NCI-H526 (cell line): ENCODE data around the gene RAB3GAP2.
A peak's percentile ranks its signal among the peaks of the same experiment; 100 is the strongest.
"Not testable (repeated sequence)": the region's sequence is repeated elsewhere in the genome, so short reads cannot be mapped to it uniquely, and the experiment has no call there.

Source experiments
- DNase-seq, 2 experiments: peaks; one replicate each; lab custom pipeline; 2025; lab: John Stamatoyannopoulos, UW

The RAB3GAP2 gene

DNA sequence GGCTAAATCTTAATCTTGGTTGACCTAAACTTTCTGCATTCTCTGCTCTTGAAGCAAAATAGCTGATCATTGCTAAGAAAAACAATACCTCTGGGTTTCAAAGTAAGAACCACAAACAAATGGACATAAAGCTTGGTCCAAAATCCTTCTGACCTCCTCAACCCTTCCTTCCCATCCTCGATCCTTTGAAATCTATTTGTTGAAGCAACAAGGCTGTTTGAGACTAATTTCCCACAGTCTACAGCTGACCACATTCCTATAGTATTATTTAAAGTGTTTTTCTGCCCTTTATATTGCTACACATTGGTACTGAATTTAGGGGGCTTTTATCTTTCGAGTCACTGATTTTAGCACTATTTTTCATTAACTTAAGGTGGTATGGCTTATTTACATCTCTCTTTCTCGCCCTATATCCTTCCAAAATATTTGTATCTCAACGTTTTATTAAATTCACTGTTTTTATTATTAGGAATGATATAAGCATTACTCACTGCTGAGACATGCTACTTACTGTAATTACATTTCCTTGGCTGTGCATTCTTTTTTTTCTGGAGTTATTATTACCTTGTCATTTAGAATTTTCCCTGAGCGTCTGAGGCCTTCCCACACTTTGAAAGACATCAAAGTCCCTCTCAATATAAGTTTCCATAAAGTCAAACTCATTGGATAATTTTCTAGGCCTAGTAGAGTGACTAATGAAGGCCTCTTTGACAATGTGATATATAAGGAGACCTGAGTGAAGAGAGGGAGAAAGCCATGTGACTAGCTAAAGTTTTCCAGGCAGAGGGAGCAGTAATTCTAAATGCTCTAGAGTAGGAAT is 73.9 kb downstream of the RAB3GAP2 start:
- DNase-seq = no peak

DNA sequence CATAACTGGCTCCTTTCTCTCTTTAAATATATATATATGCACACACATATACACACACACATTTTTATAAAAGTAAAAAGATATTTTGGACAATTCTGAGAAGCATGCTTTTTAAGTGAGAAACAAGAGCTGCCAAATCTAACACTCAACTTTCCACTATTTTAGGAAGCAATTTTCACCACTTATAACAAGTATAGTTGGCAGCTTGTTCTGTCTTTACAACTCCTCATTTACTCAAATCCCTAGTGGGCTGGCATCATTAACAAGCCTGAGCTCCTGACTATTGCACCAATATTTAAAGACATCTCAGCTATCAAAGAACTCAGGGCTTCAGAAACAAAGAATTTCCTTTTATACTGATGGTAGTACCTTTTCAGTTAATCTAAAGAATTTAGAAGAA is 76.6 kb downstream of the RAB3GAP2 start:
- no peak for DNase-seq

DNA sequence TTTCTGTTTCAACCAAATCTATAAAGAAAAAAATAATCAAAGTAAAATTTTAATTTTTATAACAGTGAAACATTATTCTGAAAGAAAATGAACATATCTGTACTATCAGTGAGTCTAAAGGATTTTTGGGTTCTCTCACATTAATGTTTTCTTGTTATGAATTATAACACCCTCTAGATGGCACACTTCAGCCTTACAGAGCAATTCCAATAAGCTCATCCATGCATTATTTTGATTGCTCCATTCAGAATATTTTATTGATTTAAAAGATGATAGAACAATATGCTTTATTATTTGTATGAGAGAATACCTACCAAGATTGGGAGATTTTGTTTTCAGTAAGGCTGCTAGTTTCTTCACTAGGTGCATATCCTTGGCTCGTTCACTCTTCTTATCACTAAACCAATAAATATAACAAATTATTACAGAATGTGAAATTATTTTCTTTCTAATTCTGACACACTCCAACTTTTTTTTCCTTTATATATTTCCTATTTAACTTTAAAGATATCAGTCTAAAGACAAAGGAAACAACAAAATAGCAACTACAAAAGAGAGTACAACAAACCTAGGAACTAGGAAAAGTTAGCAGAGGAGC is 82.4 kb downstream of the RAB3GAP2 start:
- DNase-seq = peak in 1 of 2 experiments; percentile 26

DNA sequence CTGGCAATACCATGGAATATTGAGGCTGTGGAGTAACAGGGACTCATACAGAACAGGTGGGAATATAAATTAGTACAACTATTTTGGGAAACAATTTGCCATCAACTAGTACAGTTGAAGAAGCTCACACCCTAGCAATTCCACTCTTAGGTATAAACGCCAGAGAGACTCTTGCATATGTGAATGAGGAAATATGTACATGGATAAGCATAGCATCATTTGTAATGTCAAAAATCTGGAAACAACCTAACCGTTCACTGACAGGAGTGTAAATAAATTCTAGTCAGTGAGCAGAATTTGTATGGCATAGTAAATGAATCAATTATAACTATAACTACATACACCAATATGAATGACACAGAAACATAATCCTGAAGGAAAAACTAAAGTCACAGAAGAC is 83.7 kb downstream of the RAB3GAP2 start:
- no peak for DNase-seq

DNA sequence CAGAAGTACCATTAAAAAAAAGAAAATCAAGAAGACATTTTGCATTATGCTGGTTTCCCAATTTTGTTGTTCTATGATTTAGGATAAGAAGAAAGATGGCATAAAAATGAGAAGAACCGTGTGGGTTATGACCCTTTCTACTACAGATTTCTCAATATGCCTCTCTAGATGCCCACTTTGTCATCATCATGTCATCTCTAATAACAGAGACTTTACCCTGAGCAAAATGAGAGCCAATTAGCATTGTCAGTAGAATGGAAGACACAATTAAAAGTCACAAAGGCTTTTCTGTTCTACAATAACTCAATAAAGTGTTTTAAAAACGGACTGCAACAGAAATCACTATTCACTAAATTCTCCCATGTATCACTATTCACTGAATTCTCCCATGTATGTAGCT is 85.5 kb downstream of the RAB3GAP2 start:
- no peak for DNase-seq

DNA sequence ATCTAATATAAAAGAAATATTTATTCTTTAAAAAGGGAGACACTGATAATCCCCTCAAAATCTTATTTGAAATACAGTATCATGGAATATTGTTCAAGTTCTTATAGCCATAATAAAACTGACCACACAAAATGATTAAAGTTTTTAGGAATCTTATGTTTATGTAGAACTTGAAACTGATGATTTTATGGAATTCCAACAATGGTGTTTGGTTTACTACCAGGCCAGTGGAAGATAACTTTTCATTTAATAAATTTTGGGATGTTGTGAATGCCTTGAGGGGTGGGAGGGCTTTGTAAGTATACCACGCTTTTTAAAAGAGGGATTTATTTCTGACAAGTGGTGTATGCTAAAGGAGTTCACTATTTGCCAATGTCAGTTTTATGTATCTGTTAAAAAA is 87.7 kb downstream of the RAB3GAP2 start:
- DNase-seq = no peak

DNA sequence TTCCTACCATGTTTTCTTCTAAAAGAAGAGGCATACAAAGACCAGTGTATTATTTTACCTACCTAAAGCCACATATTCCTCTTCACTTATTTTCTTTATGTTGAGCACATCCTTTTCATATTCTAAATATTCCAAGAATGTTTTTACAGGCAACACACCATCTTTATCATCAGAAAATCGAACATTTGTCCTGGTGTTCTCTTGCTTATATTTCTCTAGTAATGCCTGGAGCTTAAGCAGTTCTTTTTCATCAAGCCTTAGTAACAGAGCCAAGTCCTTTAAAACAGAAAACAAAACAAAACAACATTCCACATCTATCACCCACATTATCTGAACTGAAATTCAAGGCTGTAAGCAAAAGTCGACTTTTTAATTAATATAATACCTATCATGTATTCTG is 89.6 kb downstream of the RAB3GAP2 start:
- DNase-seq = no peak

DNA sequence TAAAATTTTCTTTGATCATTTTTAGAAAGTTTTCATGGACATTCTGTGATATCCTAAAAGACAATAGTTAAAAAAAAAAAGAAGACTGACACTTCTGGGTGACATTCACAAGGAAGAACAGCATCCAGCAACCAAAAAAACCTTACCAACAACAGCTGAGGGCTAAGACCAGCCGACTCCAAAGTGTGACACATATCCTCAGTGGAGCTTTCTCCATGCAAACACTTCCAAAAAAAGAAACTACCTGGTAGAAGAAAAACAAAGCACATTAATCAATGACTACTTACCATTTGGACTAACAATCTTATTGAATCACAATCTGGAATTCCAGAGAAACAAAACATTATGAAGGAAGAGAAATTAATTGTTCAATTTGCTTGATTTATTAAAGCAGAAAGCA is 90.1 kb downstream of the RAB3GAP2 start:
- DNase-seq = no peak

DNA sequence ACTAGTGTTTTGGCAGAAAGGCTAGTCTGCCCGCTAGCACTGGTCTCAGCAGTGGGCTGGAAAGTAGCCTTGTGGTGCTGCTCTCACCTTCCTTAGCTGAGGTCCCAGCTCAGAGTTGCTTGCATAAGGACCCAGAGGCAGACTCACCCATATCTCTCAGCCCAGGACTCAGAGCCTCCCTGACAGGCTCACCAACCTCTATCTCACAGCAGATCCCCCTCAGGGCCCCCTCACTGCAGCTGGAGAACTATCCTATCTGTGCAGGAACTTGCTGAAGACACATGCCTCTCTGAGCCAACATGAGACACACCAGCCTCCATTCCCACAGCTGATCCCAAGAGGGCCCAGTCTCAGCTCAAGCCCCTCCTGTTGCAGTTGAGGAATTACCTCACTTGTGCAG is 95.7 kb downstream of the RAB3GAP2 start:
- no peak for DNase-seq

DNA sequence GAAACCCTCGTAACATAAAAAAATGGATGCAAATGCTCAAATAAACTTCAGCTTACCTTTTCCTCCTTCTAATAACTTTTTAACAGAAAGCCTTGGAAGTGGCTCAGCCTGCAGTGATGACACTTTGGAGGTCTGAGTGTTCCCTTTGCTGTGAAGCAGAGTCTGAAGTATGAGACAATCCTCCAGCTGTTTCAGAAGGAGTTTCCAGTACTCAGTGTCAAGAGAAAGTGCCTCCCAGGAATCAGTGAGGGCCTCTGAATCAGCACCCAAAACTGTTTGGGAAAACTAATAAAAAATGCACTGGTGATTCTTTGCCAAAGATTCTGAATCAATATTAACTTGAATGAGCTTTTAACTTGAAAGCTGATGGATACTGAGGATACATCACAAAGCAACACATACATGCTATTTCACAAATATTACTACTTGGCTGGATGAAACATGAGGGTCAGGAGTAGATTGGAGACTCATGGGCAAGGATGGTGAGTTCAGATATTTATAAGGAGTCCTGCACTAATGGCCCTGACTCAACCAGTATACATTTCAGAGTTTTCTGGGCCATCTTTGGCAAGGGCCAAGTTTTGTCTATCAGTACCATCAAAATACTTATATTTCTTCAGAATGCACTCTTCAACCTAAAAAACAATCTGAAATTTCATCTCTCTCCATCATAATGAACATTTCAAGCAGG is 101.3 kb downstream of the RAB3GAP2 start:
- no peak for DNase-seq

DNA sequence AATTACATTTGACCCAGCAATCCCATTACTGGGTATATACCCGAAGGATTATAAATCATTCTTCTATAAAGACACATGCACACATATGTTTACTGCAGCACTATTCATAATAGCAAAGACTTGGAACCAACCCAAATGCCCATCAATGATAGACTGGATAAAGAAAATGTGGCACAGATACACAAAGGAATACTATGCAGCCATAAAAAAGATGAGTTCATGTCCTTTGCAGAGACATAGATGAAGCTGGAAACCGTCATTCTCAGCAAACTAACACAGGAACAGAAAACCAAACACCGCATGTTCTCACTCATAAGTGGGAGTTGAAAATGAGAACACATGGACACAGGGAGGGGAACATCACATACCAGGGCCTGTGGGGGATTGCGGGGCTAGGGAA is 102.4 kb downstream of the RAB3GAP2 start:
- not testable (repeated sequence) for DNase-seq

DNA sequence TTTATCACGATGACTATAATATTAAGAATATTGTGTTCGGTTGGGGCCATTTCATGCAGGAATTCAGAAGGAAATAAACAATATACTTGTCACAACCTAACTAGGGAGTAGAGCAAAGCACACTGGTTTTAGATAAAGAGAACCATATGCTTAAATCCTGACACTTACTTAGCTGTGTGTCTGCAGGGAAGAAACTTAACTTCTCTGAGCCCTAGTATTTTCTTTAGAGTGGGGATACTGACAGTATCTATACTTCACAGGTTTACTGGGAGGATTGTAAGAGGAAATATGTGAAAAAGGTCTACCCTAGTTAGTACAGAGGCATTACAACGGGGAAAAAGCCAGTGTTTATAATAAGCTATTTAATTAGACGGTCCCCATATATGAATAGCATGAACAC is 105.4 kb downstream of the RAB3GAP2 start:
- no peak for DNase-seq

DNA sequence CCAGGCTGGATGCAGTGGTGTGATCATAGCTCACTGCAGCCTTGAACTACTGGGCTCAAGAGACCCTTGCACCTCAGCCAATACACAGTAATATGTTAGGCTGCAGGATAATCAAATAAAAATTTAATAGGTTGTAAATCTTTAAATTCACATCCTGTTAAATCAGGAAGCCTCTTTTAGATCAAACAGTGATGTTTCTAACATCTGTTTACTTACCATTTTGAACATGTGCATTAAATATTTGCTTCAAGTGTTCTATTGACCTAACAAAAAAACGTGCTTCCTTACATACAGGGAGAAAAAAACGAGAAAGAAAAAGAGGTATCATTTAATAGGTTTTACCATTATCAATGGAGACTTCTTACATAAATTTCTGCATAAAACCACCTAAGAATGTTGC is 107.7 kb downstream of the RAB3GAP2 start:
- DNase-seq = no peak

DNA sequence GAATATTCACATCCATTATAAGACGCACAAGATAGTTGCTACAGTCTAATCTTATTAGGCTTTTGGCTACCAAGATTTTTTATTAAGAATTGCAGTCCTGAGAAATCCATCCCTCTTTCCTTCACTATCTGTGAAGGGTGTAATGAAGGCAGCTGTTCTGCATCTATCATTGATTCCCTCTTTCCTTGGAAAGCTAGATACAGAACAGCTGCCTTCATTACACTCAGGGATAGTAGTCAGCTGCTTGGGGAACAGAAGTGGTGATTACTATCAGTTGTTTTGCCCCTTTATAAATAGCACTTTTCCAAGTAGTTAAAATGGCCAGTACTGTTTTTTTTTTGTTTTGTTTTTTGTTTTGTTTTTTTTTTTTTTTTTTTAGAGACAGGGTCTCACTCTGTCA is 108.1 kb downstream of the RAB3GAP2 start:
- DNase-seq = no peak

DNA sequence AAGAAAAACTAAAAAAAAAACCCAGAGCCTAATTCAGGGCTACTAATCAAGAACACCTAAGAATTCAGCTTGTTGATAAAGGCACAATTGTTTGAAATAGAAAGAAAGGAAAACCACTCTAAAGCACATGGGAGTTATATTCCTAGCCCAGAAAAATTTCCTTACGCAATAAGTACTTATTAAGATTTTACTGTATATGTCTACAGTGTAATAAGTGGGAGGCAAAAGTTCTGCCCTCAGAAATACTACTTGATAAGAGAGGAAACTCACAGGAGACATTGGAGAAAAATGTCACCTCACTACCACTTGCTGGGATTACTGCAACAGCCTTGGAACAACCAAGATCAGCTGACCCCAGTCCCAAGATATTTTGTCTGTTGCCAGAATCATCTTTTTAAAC is 112.2 kb downstream of the RAB3GAP2 start:
- no peak for DNase-seq

DNA sequence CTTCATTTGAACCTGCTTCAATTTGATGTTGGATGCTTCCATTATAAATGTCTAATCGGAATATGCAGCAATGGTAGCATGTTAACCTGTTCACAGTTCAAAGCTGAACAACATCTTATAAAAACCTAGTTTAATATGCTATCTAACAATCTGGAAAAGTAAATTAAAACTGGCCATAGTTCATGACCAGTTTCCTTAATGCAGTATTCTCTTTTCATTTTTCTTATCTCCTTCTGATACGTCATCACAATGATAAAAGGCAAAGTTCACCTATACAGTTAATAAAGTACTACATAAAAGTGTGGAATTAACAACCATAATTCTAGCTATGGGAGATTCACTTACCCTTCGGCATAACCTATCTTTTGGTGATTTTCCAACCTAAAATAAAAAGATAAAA is 113.2 kb downstream of the RAB3GAP2 start:
- no peak for DNase-seq

DNA sequence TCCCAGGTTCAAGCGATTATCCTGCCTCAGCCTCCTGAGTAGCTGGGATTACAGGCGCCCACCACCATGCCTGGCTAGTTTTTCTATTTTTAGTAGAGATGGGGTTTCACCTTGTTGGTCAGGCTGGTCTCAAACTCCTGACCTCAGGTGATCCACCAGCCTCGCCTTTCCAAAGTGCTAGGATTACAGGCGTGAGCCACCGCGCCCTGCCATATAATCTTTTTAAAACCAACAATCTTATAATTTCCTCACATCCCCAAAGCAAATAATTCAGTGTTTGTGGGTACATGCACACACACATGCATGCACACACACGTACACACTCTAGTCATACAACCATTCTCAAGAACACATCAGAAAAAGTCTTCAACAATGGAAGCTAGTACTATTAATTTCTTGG is 113.7 kb downstream of the RAB3GAP2 start:
- DNase-seq = not testable (repeated sequence)

DNA sequence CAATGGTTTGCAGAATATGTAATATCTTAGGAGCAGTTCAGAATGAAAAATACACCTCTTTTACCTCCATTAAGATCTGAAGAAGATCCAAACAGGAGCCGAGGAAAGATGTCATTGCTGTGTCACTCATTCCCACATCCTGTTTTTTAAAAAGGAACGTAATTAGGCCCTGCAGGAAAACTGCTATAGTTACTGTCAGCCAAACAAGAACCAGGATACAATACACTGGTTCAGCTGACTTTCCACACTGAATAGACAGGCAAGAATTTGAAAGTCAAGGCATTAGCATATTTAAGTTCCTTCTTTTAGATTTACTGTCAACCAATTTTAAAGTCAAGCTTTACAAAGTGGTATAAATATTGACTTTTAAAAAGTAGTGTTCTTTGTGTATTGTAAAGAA is 114.5 kb downstream of the RAB3GAP2 start:
- DNase-seq = no peak

DNA sequence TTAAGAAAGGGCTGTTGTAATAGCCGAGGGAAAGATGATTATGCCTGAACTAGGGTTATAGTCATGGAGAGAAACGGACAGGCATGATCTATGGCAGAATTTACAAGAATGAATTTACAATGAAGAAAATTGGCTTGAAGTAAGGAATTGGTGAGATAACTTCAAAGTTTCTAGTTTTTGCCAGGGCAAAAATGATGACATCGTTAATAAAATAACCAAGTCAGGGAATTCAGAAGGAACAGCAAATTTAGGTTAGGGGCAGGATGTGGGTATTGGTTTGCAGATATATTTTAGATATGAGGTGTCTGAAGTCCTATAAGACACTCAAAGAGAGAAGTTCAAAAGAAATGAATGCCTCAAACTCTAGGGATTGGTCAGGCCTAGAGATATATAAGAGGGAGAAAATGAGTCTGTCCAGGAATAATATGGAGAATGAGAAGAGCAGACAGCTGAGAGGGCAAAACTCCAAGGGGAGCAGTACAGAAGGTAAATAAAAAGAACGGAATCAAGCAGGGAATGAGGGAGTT is 115.6 kb downstream of the RAB3GAP2 start:
- DNase-seq = no peak

DNA sequence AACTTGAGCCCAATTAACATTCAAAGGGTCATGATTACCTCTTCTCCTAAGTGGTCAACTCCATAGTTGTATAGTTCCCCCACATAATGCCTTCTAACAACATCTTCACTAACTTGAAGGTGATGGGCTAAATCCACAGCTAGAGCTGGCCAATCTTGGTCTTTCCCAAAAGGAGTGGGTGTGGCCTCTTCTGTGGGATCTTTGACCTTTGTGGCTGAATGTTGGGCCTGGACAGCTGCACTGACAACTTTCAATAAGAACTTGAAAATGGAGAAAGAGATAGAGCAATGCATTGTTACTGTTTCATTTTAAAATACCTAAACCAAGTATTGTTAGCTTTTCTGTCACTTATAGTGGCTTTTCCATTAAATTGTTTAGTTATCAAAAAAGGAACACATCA is 119.1 kb downstream of the RAB3GAP2 start:
- no peak for DNase-seq

DNA sequence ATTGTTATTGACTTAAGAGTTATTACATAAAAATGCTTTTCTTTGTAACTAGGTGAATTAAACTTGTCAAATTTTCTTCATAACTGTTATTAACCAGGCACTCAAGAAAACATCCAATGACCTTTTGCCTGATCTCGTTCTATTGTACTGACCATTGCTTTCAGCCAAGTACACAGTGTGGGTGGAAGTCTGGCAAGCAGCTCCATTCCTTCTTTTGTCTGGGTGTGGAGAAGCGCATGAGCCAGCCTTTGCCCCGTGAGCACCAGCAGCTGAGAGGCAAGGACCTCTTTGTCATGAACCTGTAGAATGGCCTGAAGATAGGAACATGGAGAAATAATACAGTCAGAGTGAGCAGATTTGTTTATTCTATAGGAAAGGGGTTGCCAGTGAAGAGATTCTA is 120.8 kb downstream of the RAB3GAP2 start:
- DNase-seq = no peak

DNA sequence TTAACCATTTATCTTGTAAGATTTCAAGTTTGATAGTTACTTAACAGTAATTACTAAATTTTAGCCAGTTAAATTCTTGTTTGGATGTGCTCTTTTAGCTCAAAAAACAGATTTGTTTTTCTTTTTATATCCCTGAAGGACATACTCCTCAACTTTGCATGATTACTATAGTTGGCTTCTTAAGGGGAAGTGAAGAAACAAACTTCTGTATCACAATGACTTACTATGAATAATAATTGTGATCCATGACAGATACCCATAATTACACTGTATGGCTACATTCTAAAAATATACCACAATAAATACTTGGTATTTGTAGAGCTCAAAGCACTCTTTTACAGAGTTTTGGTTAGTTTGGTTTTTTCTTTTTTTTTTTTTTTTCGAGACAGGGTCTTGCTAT is 122.5 kb downstream of the RAB3GAP2 start:
- DNase-seq = no peak

DNA sequence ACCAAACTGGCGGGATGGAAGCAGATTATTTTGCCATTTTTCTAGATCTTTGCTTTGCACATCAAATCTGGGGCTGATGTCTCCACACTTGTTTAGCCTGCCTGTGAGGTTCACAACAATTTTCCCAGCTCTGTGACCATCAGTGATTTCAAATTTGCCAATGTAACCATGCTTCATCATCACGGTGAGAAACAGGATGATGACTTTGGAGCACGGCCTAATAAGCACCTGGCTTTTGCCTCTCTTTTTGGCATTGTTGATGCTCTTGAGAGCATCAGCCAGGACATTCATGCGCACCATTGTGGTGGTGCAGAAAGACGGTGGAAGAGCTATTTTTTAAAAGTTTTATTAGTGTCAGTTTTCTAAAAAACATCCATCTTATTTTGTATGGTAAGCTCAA is 128.2 kb downstream of the RAB3GAP2 start:
- DNase-seq = no peak
